Naive thymus-derived CD4-positive, alpha-beta T cell (primary cell): ENCODE results near the gene EVA1A. TPM values are rescaled to one million over a fixed set of nuclear protein-coding genes. Genes with fewer than 3 reads are reported as not detected.

ENCODE experiments used
- ATAC-seq: fragments of 150-1000 bp; cut with Tn5 transposase; 2 replicates; pipeline ENCODE4 v1.10.0; 2021; ENCODE audit warnings: mild to moderate bottlenecking, moderate library complexity
- CTCF ChIA-PET: fragments of 350-600 bp; sonication (Branson Sonifier 250); formaldehyde crosslinking; loops from one replicate; lab custom pipeline; 2021; ENCODE audit warnings: antibody characterized with exemption; lab: Charles Lee
- POLR2A ChIA-PET: fragments of 350-600 bp; sonication (Branson Sonifier 250); formaldehyde crosslinking; loops from one replicate; lab custom pipeline; 2021; ENCODE audit warnings: antibody characterized with exemption, inconsistent platforms; lab: Charles Lee
- DNase-seq, 9 donors: peaks; one replicate each; pipeline versions ENCODE4 v3.0.0 to v3.0.0-alpha.2; 2020 to 2022; ENCODE audit warnings: mixed read lengths in 1 of 9
- H3K27ac ChIP-seq: one replicate; pipeline ENCODE4 v1.7.0; 2013; ENCODE audit warnings: mild to moderate bottlenecking, low read depth, low read length, moderate library complexity
- H3K27me3 ChIP-seq, 2 donors: one replicate each; pipeline ENCODE4 v1.7.0; 2013; ENCODE audit warnings: low read length in 2 of 2, mild to moderate bottlenecking in 2 of 2, moderate library complexity in 2 of 2; ENCODE audit not compliant: control insufficient read depth in 2 of 2, insufficient read depth in 2 of 2
- H3K36me3 ChIP-seq, 3 experiments: 1 replicate in 2 of 3; 2 replicates in 1 of 3; pipeline ENCODE4 v1.7.0; 2013; ENCODE audit warnings: low read length in 3 of 3, mild to moderate bottlenecking in 3 of 3, moderate library complexity in 1 of 3; ENCODE audit not compliant: insufficient read depth in 3 of 3, control insufficient read depth in 2 of 3
- H3K4me1 ChIP-seq, 2 donors: one replicate each; pipeline ENCODE4 v1.7.0; 2013; ENCODE audit warnings: low read length in 2 of 2, mild to moderate bottlenecking in 2 of 2, moderate library complexity in 1 of 2; ENCODE audit not compliant: control insufficient read depth in 2 of 2, insufficient read depth in 2 of 2
- H3K4me3 ChIP-seq: 2 replicates; pipeline ENCODE4 v1.7.0; 2013; ENCODE audit warnings: mild to moderate bottlenecking, low read length
- H3K9me3 ChIP-seq, 3 experiments: 1 replicate in 2 of 3; 2 replicates in 1 of 3; pipeline ENCODE4 v1.7.0; 2013; ENCODE audit warnings: low read length in 3 of 3; ENCODE audit not compliant: control insufficient read depth in 2 of 3
- H3K27ac Mint-ChIP-seq, 9 donors: one replicate each; pipeline ENCODE4 v1.8.0; 2020 to 2022; ENCODE audit warnings: mixed read lengths in 9 of 9, mild to moderate bottlenecking in 8 of 9, moderate library complexity in 5 of 9, inconsistent platforms in 2 of 9
- H3K27me3 Mint-ChIP-seq, 5 donors: one replicate each; pipeline ENCODE4 v1.8.0; 2021 to 2022; ENCODE audit warnings: mixed read lengths in 5 of 5, mild to moderate bottlenecking in 1 of 5
- H3K36me3 Mint-ChIP-seq, 5 donors: one replicate each; pipeline ENCODE4 v1.8.0; 2020 to 2022; ENCODE audit warnings: mixed read lengths in 5 of 5, mild to moderate bottlenecking in 3 of 5, inconsistent platforms in 1 of 5
- H3K4me1 Mint-ChIP-seq, 7 donors: one replicate each; pipeline ENCODE4 v1.8.0; 2020 to 2022; ENCODE audit warnings: mixed read lengths in 7 of 7, mild to moderate bottlenecking in 3 of 7, inconsistent platforms in 1 of 7
- H3K4me3 Mint-ChIP-seq, 10 donors: one replicate each; pipeline ENCODE4 v1.8.0; 2020 to 2022; ENCODE audit warnings: mild to moderate bottlenecking in 10 of 10, mixed read lengths in 10 of 10, moderate library complexity in 6 of 10, inconsistent platforms in 2 of 10
- H3K9me3 Mint-ChIP-seq, 11 donors: one replicate each; pipeline ENCODE4 v1.8.0; 2020 to 2022; ENCODE audit warnings: mixed read lengths in 11 of 11, mild to moderate bottlenecking in 4 of 11, inconsistent platforms in 1 of 11, moderate library complexity in 1 of 11
- intact Hi-C, 2 donors: fragments of 100-400 bp; cut with micrococcal nuclease; formaldehyde crosslinking; loops; one replicate each; pipeline ENCODE4 v1.15.1; 2023
- polyA plus RNA-seq, 2 donors: library from polyadenylated mRNA; unstranded; fragments of 300-500 nt; fragmentation: Illumina TruSeq; gene quantifications; one replicate each; pipeline ENCODE4 v1.2.3, GENCODE V29; 2021
- total RNA-seq, 6 experiments: library from RNA in 5 of 6; stranded (reverse) in 5 of 6; gene quantifications; 1 replicate in 5 of 6; 2 replicates in 1 of 6; pipeline ENCODE4 v1.2.3 and lab custom pipeline; 2021 to 2026

The EVA1A gene
- total and polyA plus RNA-seq, 7 experiments from 2014 or later = 0.52 to 0.62 (median 0.53) TPM; not detected in 4

DNA sequence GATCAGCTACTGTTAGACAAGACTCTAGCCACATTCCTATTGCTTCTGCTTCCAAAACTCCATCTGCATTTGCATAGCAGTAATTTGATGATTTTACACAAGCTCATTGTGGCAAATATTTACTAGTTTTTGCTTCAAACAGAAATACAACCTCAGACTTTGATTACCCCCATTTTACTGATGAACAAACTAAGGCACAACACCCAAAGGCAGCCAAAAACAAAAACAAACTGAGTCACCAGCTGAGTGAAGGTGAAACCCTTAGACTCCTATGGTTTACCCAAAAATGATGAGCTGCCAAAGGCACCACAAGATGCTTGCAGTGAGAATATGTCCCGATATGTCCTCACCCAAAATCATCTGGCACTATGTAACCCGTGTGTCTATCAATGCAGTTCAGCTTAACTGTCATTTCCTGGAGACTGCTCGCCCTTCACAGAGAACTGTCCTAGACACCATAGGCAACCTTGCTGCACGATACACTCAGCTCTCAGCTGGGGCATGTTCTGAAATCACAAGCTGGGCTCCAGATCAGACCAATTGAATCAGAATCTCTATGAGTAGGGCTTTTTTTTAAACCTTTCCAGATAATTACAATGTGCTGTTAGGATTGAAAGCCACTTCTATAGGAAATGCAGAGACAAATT lies 4.1 kb upstream of the EVA1A start:
- Histone ChIP-seq H3K27ac (no peak overlapping the region), H3K4me3 (no peak overlapping the region), H3K9me3 (no peaks in the 10 kb centered on the region), H3K36me3 (no peaks in the 10 kb centered on the region), H3K4me1 (peaks cover 0 to 4% of the 10 kb centered on the region in 2 donors), H3K27me3 (no peaks in the 10 kb centered on the region)
- DNase-seq (no peak), ATAC-seq (no peak)
- H3K27ac Mint-ChIP-seq = no peak overlapping the region
- peaks cover 10 to 29% (median 21%) of the 10 kb centered on the region in 7 donors for H3K4me1 Mint-ChIP-seq
- H3K27me3 Mint-ChIP-seq = peaks cover 39 to 72% (median 53%) of the 10 kb centered on the region in 5 donors
- H3K4me3 Mint-ChIP-seq = no peak overlapping the region
- CTCF ChIA-PET = no interaction called here
- POLR2A ChIA-PET = no interaction called here
- H3K9me3 Mint-ChIP-seq = peaks cover 0 to 4% (median 0%) of the 10 kb centered on the region in 11 donors
- peaks cover 0 to 6% (median 0%) of the 10 kb centered on the region in 5 donors for H3K36me3 Mint-ChIP-seq
- intact Hi-C loops = no loop called here

DNA sequence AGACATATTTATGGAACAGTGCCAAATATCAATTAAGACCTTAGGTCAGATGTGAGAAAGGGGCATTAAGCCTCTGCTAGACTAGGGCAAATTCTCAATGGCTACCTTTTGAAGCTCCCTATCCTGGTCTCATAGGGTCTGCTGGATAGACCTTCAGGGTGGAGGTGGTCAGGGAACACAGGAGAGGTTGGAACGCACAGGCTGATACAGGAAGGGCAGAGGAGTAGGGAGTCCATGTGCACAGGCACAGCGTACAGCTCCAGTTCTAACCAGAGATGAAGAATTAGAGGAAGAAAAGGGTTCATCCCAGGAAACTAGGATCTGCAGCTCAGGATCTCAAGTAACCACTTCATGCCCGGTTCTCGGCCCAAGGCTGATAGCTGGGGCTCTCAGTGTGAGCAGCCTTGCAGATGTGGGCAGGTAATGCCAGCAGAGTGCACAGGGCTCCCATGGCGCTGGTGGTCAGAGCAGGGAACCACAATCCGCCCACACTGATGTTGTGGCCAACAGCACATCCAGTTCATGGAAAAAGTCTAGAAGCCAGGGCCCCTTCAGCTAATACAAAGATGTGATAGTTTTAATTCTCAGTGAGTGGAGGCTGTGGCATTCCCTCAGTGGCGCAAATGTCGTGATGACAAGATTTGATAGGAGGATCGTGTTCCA lies 3.4 kb upstream of the EVA1A start:
- no peak overlapping the region for H3K4me3 ChIP-seq
- ChIA-PET POLR2A (no interaction called here), CTCF (no interaction called here)
- H3K36me3 ChIP-seq = no peaks in the 10 kb centered on the region
- ATAC-seq = no peak
- peaks cover 12 to 33% (median 23%) of the 10 kb centered on the region in 7 donors for H3K4me1 Mint-ChIP-seq
- H3K4me3 Mint-ChIP-seq = peak overlapping the region in 2 of 10 donors; percentile 5 to 50
- no peak for DNase-seq
- H3K27me3 Mint-ChIP-seq = peaks cover 38 to 70% (median 47%) of the 10 kb centered on the region in 5 donors
- no peaks in the 10 kb centered on the region for H3K27me3 ChIP-seq
- H3K27ac ChIP-seq = no peak overlapping the region
- H3K9me3 Mint-ChIP-seq = peaks cover 0 to 2% (median 0%) of the 10 kb centered on the region in 11 donors
- intact Hi-C loops = no loop called here
- peaks cover 0 to 4% of the 10 kb centered on the region in 2 donors for H3K4me1 ChIP-seq
- H3K9me3 ChIP-seq = no peaks in the 10 kb centered on the region
- peak overlapping the region in 2 of 9 donors; percentile 0 to 5 for H3K27ac Mint-ChIP-seq
- H3K36me3 Mint-ChIP-seq = no peaks in the 10 kb centered on the region

DNA sequence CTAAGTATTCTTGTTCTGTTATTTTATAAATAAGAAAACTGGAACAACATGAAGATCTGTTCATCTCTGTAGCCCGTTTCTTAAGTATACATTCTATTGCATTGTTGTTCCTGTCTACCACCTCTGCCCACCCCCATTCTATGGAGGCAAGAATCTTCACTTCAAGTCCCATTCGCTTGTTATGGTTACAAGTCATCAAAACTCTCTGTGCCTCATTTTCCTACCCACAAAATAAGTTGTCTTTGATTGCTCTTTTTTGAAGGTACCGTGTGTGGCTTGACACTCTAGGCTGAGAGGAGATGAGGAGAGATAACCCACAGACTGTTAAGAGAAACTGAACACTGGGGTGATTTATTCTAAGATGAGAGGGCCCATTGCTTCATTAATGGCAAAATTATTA lies 2.9 kb upstream of the EVA1A start:
- intact Hi-C loops = no loop called here
- DNase-seq = peak in 4 of 9 donors; percentile 18 to 38 (median 28)
- ChIA-PET POLR2A (no interaction called here), CTCF (no interaction called here)
- ATAC-seq = no peak
- Histone ChIP-seq H3K9me3 (no peaks in the 10 kb centered on the region), H3K36me3 (no peaks in the 10 kb centered on the region), H3K27me3 (no peaks in the 10 kb centered on the region), H3K27ac (no peak overlapping the region), H3K4me1 (peaks cover 0 to 4% of the 10 kb centered on the region in 2 donors), H3K4me3 (no peak overlapping the region)
- Mint-ChIP-seq H3K4me3 (peak overlapping the region in 1 of 10 donors; percentile 5), H3K36me3 (no peaks in the 10 kb centered on the region), H3K9me3 (peaks cover 0 to 2% (median 0%) of the 10 kb centered on the region in 11 donors), H3K27me3 (peaks cover 41 to 71% (median 44%) of the 10 kb centered on the region in 5 donors), H3K27ac (peak overlapping the region in 2 of 9 donors; percentile 0 to 43), H3K4me1 (peaks cover 12 to 33% (median 23%) of the 10 kb centered on the region in 7 donors)

DNA sequence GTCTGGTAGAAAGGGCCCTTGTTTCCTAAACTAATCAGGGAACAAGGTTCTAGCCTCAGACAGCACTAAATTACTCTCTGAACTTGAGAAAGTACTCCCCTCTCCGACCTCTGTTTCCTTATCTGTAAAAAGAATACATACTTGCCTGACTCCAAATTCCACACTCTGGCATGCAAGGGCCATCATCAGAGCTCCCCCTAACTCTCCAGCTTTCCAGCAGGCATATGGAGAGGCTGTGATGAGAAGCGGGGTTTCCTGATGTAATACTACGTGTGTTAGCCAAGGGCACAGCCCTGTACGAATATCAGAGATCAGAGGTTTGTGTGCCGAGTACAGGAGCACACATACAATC lies 1.8 kb upstream of the EVA1A start:
- H3K27me3 Mint-ChIP-seq = peaks cover 46 to 69% (median 52%) of the 10 kb centered on the region in 5 donors
- H3K27ac Mint-ChIP-seq = no peak overlapping the region
- DNase-seq (no peak), ATAC-seq (no peak)
- Histone ChIP-seq H3K27ac (no peak overlapping the region), H3K27me3 (no peaks in the 10 kb centered on the region), H3K9me3 (no peaks in the 10 kb centered on the region), H3K36me3 (no peaks in the 10 kb centered on the region), H3K4me1 (peaks cover 0 to 4% of the 10 kb centered on the region in 2 donors), H3K4me3 (no peak overlapping the region)
- peaks cover 0 to 2% (median 0%) of the 10 kb centered on the region in 11 donors for H3K9me3 Mint-ChIP-seq
- ChIA-PET POLR2A (no interaction called here), CTCF (no interaction called here)
- H3K4me1 Mint-ChIP-seq = peaks cover 12 to 39% (median 23%) of the 10 kb centered on the region in 7 donors
- peak overlapping the region in 1 of 10 donors; percentile 31 for H3K4me3 Mint-ChIP-seq
- H3K36me3 Mint-ChIP-seq = no peaks in the 10 kb centered on the region
- intact Hi-C loops = no loop called here

DNA sequence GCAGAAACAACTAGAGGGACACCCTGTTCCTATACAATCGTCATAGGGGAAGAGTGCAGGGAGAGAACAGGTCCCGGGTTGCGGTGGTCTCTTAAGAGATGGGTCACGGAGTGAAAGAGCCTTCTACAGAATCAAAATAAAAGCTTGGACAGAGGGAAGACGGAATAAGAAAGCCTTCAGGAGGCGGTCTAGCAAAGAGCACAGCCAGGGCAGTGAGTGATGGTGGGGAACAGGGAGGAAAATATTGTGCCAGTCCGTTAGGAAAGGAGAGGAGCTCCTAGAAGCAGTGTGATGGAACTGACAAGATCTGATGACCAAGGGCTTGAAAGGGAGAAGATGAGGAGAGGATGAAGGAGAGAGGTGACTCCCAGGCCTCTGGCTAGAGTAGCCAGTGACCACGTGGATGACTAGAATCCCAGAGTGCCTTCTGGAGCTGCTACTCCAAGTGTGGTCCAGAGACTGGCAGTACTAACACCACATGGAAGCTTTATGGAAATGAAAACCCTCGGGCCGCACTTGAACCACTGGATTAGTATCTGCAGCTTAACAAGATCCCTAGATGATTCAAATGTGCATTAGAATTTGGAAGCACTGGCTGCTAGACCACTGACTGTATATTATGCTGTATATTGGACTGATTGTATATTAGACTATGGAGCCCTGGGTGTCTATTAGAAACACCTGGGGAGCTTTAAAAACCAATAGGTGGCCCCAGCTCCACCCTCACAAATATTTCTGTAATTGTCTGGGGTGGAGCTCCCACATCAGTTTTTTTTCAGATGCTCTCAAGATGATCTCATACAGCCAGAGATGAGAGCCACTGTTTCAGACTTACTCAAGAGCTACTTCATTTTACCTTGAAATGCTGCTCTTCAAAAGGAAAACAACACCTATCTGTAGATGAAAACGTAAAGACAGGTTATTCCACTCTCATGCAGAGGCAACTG lies 1.1 kb upstream of the EVA1A start:
- Mint-ChIP-seq H3K4me3 (peak overlapping the region in 9 of 10 donors; percentile 81 to 93 (median 89)), H3K4me1 (peaks cover 12 to 39% (median 22%) of the 10 kb centered on the region in 7 donors), H3K36me3 (no peaks in the 10 kb centered on the region), H3K27me3 (peaks cover 45 to 66% (median 55%) of the 10 kb centered on the region in 5 donors), H3K9me3 (peaks cover 0 to 2% (median 0%) of the 10 kb centered on the region in 11 donors), H3K27ac (no peak overlapping the region)
- no peaks in the 10 kb centered on the region for H3K9me3 ChIP-seq
- ATAC-seq = no peak
- no peak overlapping the region for H3K4me3 ChIP-seq
- CTCF ChIA-PET = interaction anchor here (0.6 kb wide), 1 partner anchor 227 kb away, joined by 3 read pairs; no protein-coding TSS in a partner anchor
- H3K36me3 ChIP-seq = no peaks in the 10 kb centered on the region
- H3K27ac ChIP-seq = no peak overlapping the region
- no peaks in the 10 kb centered on the region for H3K27me3 ChIP-seq
- peaks cover 0 to 4% of the 10 kb centered on the region in 2 donors for H3K4me1 ChIP-seq
- intact Hi-C loops = no loop called here
- POLR2A ChIA-PET = no interaction called here
- no peak for DNase-seq

DNA sequence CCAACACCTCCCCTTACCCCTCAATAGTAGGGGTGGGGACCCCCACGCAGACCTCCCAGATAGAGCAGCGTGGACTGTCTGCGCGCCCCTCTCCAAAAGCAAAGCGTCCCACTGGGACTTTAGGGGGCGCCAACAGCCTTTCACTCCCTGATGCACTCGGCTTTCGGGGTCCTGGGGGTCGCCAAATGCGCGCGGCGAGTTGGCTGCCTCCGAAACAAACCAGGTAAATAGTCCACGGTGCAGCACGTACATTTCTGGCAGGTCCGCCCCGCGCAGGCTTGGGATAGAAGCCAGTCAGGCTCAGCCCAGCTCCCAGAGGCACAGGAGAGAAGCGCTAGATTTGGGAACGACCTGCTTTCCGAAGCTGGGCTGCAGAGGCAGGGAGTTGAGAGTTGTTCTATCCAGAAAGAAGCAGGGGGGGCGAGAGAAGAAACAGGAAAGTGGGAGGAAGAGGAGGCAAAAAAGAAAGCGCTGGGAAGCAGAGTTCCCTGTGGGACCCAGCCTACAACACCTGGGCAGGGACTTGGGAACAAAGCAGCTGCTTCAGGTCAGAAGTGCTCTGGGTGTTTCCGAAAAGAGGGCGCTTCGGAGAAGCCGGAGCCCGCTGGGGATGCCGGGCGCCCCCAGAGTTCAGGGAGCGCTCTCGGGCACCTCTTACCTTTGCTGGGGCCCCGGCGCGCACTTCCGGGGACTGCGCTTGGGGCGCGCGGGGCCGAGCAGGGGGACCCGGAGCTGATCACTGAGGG lies 544 bp downstream of the EVA1A start:
- peaks cover 12 to 39% (median 20%) of the 10 kb centered on the region in 7 donors for H3K4me1 Mint-ChIP-seq
- peaks cover 40 to 63% (median 59%) of the 10 kb centered on the region in 5 donors for H3K27me3 Mint-ChIP-seq
- ChIA-PET POLR2A (no interaction called here), CTCF (interaction anchor here (0.6 kb wide), 1 partner anchor 1117 kb away, joined by 5 read pairs; no protein-coding TSS in a partner anchor)
- no peaks in the 10 kb centered on the region for H3K36me3 ChIP-seq
- DNase-seq (peak in 1 of 9 donors; percentile 9), ATAC-seq (no peak)
- H3K4me1 ChIP-seq = peaks cover 0 to 4% of the 10 kb centered on the region in 2 donors
- H3K9me3 ChIP-seq = no peaks in the 10 kb centered on the region
- no peak overlapping the region for H3K27ac Mint-ChIP-seq
- H3K36me3 Mint-ChIP-seq = no peaks in the 10 kb centered on the region
- H3K4me3 ChIP-seq = no peak overlapping the region
- H3K27ac ChIP-seq = no peak overlapping the region
- peak overlapping the region; percentile 79 to 90 (median 83) for H3K4me3 Mint-ChIP-seq
- no peaks in the 10 kb centered on the region for H3K9me3 Mint-ChIP-seq
- no peaks in the 10 kb centered on the region for H3K27me3 ChIP-seq
- intact Hi-C loops = no loop called here
